Stimulated activated CD8-positive, alpha-beta memory T cell treated with anti-CD3 and anti-CD28 coated beads, Interleukin-4, amount 100 ng/mL, for 1 hour (primary cell): ENCODE results near the gene CDO1.
A peak's percentile ranks its signal among the peaks of the same experiment; 100 is the strongest.

Source experiments
- DNase-seq, 2 donors: peaks; one replicate each; pipeline ENCODE4 v3.0.0-alpha.2; 2020; ENCODE audit warnings: low read depth in 2 of 2, low spot score in 1 of 2

CDO1 gene

GRCh38 chr5:115816226-115817081 lies at the start of gene CDO1:
CDO1 (minus strand) TSS chr5:115816659; CDS start chr5:115816397, 262 bp downstream.
- no peak for DNase-seq

DNA sequence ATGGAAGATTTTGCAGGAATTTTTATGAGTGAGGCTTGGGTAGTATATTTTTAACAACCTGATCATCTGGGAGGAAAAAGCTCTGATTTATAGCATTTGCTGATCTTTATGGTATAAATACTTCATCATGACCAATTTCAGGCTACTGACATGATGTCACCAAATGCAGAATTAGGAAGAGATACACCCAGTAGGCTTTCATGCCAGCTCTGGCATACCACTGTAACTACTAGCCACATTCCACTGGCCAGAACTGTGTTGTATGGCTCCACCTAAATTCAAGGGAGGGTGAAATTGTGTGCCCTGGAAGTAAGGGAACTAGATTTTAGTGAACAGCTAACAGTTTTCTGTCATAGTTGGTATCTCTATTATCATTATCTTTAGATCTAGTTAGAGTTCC lies 42.9 kb upstream of the CDO1 start:
- no peak for DNase-seq

GRCh38 chr5:115858396-115858795 lies 41.9 kb upstream of the CDO1 start:
- DNase-seq = no peak

GRCh38 chr5:115857626-115858349 lies 41.3 kb upstream of the CDO1 start:
- DNase-seq = no peak

- no peak for DNase-seq
Observed at GRCh38 chr5:115857057-115857479, 40.6 kb upstream of the CDO1 start.

GRCh38 chr5:115855959-115856358 lies 39.5 kb upstream of the CDO1 start:
- DNase-seq = no peak

DNA sequence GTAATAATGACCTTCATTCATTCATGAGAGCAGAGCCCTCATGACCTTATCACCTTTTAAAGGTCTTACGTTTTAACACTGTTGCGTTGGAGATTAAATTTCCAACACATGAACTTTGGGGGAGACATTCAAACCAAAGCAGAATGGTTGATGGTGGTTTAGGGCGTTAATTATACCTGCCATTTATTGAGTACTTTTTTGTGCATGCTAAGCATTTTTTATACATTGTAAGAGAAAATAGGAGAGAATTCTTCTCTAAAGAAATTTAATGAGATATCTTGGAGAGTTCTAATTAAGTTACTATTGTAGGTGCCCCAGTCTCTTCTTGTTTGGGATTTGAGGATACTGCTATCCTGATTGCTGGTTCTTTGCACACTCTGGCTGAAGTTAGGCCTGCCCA lies 37.7 kb upstream of the CDO1 start:
- DNase-seq = no peak

DNA sequence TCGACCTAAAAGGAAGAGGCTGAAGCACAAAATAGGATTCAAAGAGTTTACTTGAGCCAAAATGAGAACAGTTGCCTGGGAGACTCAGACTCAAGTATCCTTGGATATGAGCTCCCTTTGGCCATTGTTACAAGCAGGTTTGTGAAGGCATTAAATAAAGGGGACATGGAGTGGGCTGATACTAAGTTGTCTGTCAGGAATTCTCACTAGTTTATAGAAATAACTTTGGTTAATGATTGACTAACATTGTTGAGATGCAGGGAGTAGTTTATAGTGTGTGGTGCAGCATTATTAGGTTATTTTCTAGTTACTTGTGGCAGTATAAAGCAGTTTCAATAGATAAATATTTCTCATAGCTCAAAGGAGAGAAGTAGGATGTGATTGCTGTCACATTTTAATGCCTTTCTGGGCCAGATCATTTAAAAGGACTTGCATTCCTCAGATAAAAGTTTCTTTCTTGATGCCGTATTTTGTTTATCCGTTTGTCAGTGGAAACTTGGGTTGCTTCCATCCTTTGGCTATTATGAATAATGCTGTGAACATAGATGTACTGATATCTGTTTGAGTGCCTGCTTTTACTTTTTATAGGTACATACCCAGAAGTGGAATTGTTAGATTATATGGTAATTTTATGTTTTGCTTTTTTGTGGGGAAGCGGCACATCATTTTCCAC lies 34.4 kb upstream of the CDO1 start:
- no peak for DNase-seq

- no peak for DNase-seq
Observed at GRCh38 chr5:115849258-115849798, 32.9 kb upstream of the CDO1 start.

DNA sequence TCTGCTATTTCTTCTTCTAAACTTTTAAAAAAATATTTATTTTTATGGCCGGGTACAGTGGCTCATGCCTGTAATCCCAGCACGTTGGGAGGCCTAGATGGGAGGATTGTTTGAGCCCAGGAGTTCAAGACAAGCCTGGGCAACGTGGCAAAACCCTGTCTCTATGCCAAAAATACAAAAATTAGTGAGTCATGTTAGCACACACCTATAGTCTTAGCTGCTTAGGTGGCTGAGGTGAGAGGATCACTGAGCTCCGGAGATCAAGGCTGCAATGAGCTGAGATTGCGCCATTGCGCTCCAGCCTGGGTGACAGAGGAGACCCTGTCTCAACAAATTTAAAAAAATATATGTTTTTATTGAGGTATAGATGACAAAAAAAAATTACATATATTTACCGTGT lies 30.8 kb upstream of the CDO1 start:
- no peak for DNase-seq

DNA sequence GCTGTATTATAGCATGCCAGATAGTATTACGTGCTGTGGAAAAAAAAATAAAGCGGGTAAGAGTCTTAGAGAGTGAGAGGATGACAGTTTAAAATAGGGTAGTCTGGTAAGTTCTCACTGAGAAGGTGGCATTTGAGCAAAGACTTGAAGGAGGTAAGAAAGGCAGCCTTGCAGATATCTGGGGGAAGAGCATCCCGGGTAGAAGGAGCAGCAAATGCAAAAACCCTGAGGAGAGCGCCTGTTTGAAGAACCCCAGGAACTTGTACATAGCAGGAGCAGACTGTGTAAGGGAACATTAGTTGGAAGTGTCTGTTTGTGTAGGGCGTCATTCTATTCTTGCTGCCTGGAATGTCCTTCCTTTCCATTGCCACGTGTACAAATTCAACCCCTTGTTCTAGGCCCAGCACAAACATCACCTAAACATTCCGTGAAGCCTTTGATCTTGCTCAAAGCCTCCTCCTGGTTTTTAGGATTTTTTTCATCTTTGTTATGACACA lies 27.9 kb upstream of the CDO1 start:
- no peak for DNase-seq

DNA sequence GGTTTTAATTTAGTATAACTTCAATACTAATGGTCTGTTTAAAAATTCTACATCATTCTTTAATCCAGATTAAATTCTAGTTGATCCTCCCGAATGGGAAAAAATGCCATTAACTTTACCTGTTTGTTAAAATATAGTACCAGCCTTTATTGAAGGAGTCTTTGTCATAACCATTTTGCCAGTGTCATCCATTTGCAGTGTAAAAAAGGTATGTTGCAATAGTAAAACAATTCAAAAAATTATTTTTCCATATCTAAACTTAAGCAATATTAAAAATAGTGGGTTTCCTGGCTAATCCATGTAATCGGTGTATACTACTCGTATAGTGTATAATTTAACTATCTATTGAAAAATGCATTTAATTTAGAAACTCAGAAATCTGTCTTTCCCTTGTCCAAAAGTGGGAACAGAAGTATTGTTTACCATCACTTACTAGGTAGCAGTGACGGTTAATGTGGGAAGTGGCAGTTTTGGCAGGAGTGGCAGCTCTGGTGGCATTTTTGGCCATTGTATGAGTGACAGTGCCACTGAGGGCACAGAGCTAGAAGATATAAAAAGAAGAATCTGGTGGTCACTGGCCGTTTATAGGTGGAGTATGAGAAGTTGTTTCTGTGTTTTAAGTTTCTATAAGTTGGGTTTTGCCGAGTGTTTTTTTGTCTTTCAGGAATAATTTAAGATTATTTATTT lies 27.1 kb upstream of the CDO1 start:
- no peak for DNase-seq

GRCh38 chr5:115842952-115843351 lies 26.5 kb upstream of the CDO1 start:
- DNase-seq = no peak

- DNase-seq = no peak
Observed at GRCh38 chr5:115842089-115842935, 25.9 kb upstream of the CDO1 start.

DNA sequence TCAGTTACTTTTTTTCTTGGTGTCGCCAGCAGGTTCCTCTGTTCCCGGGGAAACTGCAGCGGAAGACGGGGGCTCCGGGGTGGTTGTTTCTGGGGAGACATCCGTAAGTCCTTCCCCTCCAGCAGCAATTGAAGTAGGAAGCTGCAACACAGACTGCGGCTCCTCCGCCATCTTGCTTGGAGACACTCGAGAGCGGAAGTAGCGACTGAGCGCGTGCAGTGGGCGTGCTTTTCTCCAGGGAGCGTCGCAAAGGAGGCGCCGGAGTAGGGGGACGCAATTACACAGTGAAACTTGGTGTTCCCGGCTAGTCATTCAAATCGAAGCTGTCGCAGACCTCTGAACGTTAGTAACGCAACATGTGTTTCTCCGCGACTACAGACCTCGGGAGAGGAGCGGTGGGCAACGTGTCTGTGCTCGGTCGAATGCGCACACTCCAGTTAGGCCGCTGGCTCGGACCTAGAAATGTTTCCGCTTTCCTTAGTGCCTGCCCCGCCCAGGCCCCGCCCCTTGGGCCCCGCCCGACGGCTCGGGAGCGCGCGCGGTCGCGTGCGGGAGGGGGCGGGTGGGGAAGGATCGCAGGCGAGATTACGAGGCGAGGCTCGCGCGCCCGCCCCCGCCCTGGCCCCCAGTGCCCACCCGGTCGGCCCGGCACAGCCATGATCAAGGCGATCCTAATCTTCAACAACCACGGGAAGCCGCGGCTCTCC lies 25.1 kb upstream of the CDO1 start, which contains the start of the genes AP3S1 and ATG12:
AP3S1 (plus strand) TSS at position 554 of the 707 bp plus-strand sequence; CDS start at position 657, 103 bp downstream.
ATG12 (minus strand) TSS at position 184 of the 707 bp plus-strand sequence; CDS start at position 171, 13 bp downstream.
- DNase-seq = peak; percentile 69 to 78

GRCh38 chr5:115840873-115841272 lies 24.4 kb upstream of the CDO1 start:
- no peak for DNase-seq

- no peak for DNase-seq
Observed at GRCh38 chr5:115838885-115839518, 22.5 kb upstream of the CDO1 start.

DNA sequence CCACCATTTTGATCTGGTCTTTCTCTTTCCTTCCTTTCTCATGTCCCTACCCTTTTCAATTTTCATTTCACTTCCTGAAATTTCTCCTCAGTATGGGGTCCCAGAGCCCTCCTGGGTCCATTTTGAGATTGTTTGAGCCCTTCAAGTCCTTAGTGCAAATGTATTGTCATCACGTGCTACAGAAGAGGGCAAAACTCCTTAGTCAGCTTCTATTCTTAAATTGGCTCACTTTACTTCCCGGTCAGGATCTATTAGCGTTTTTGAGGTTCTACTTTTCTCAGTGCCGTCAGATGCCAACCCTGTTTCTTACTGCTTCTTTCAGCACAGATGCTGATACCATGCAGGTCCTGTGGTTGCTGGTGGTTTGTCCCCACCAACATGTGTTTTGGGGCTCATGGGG lies 19.0 kb upstream of the CDO1 start:
- DNase-seq = no peak
